ENCODE data around the gene RNF11. TPM values are rescaled to one million over a fixed set of nuclear protein-coding genes. Genes with fewer than 3 reads are reported as not detected.
A peak's percentile ranks its signal among the peaks of the same experiment; 100 is the strongest.

RNF11 gene
- total RNA-seq, 1 experiment from 2014 or later = 55.8 TPM

DNA sequence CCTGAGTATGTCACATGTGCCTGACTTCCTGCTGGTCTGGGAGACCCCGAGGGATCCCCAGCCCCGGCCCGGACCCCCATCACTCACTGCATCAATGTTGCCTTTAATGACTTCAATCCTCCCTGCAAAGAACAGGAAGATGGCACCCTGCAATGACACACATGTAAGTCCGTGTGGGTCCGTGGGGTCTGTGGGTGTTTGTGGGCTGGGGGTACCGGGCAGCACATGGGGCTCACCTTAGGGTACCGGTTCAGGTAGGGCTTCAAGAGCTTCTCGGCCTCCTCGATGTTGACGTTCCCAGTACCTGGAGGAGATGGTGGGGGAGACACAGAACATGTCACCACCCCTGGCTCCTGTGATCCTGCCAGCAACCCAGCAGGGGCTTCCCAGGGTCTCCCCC lies 66.2 kb downstream of the RNF11 start:
- peak overlapping the region; percentile 13; the same call in 1 of the 2 replicates for H3K14ac ChIP-seq (ENCODE audit: insufficient read depth, low read length)
- WGBS (ENCODE audit: extremely low coverage, insufficient read length, low lambda C conversion rate) = no CpG with 5 or more reads among the region's 10 CpGs
- no peak overlapping the region for H4K91ac ChIP-seq (ENCODE audit: insufficient read length, low read depth, low read length)
- Mint-ChIP-seq H3K4me3 (no peak overlapping the region), H3K27ac (no peak overlapping the region), H3K9me3 (no peaks in the 10 kb centered on the region; a peak in 2 of 5 replicates), H3K27me3 (ENCODE audit: low read depth) (peaks cover 5% of the 10 kb centered on the region), H3K4me1 (peaks cover 3 to 16% of the 10 kb centered on the region in 2 experiments; a peak in 1 of 4 replicates), H3K36me3 (ENCODE audit: insufficient read depth in 1 of 3, low read depth in 3 of 3) (no peaks in the 10 kb centered on the region; a peak in 1 of 7 replicates)
- H2BK12ac ChIP-seq (ENCODE audit: insufficient read length, low read depth, low read length) = no peak overlapping the region
- H3K9me3 ChIP-seq (ENCODE audit: control insufficient read depth, low read depth, low read length) = no peaks in the 10 kb centered on the region
- H3K4ac ChIP-seq (ENCODE audit: low read depth, low read length) = no peak overlapping the region
- H2AFZ ChIP-seq (ENCODE audit: low read length) = no peak overlapping the region
- no peak overlapping the region for H3K56ac ChIP-seq (ENCODE audit: insufficient read length, low read depth, low read length)
- H2BK5ac ChIP-seq (ENCODE audit: insufficient read length, low read length) = no peak overlapping the region
- H3K79me1 ChIP-seq (ENCODE audit: insufficient read depth, low read depth, low read length, poor library complexity, severe bottlenecking) = no peaks in the 10 kb centered on the region
- no peak overlapping the region for H3K9ac ChIP-seq (ENCODE audit: extremely low read depth, insufficient read length, low read length)
- H3K23me2 ChIP-seq (ENCODE audit: insufficient read length, low read depth, low read length, poor library complexity, severe bottlenecking) = no peaks in the 10 kb centered on the region
- no peak overlapping the region for H4K5ac ChIP-seq (ENCODE audit: insufficient read length, low read depth, low read length)
- no peaks in the 10 kb centered on the region for H3K27me3 ChIP-seq (ENCODE audit: insufficient read depth, low read length)
- TF ChIP-seq, protein P1, sequence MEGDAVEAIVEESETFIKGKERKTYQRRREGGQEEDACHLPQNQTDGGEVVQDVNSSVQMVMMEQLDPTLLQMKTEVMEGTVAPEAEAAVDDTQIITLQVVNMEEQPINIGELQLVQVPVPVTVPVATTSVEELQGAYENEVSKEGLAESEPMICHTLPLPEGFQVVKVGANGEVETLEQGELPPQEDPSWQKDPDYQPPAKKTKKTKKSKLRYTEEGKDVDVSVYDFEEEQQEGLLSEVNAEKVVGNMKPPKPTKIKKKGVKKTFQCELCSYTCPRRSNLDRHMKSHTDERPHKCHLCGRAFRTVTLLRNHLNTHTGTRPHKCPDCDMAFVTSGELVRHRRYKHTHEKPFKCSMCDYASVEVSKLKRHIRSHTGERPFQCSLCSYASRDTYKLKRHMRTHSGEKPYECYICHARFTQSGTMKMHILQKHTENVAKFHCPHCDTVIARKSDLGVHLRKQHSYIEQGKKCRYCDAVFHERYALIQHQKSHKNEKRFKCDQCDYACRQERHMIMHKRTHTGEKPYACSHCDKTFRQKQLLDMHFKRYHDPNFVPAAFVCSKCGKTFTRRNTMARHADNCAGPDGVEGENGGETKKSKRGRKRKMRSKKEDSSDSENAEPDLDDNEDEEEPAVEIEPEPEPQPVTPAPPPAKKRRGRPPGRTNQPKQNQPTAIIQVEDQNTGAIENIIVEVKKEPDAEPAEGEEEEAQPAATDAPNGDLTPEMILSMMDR (conservative IDR thresholded peaks at IDR 0.05) = no peak
- H2AK5ac ChIP-seq (ENCODE audit: insufficient read length, low read length) = no peak overlapping the region
- no peak overlapping the region for H2BK15ac ChIP-seq (ENCODE audit: low read depth, low read length)
- H2BK120ac ChIP-seq (ENCODE audit: low read depth, low read length, poor library complexity, severe bottlenecking) = no peak overlapping the region
- H3K4me1 ChIP-seq (ENCODE audit: insufficient read depth, low read length) = no peaks in the 10 kb centered on the region
- DNase-seq = no peak
- H3K79me2 ChIP-seq (ENCODE audit: insufficient read depth, low read length) = no peaks in the 10 kb centered on the region
- no peak overlapping the region for H3T11ph ChIP-seq (ENCODE audit: low read length)
- H3K4me2 ChIP-seq (ENCODE audit: insufficient read depth, insufficient read length, low read length) = no peak overlapping the region
- H3K27ac ChIP-seq (ENCODE audit: insufficient read length, low read depth, low read length) = no peak overlapping the region
- no peak overlapping the region for H2BK20ac ChIP-seq (ENCODE audit: low read depth, low read length, poor library complexity, severe bottlenecking)
- H3K23ac ChIP-seq (ENCODE audit: insufficient read length, low read depth, low read length) = no peak overlapping the region
- H4K20me1 ChIP-seq (ENCODE audit: control insufficient read depth, insufficient read depth, insufficient read length) = no peaks in the 10 kb centered on the region
- H4K8ac ChIP-seq (replicated peaks; ENCODE audit: insufficient read length, low read depth, low read length) = no peak overlapping the region
- H3K18ac ChIP-seq (ENCODE audit: insufficient read length, low read depth, low read length) = no peak overlapping the region

Measured in H9 (cell line).